22Rv1 (cell line): ENCODE data around the gene RAP1GAP.

ENCODE experiments used
- H3K27ac ChIP-seq: fragments of 450-650 bp; 2 replicates; pipeline ENCODE4 v1.5.1; 2017
- ZFX ChIP-seq: fragments of 450-650 bp; IDR thresholded peaks from 2 replicates; pipeline ENCODE4 v1.6.1; 2017; ENCODE audit warnings: antibody characterized with exemption, borderline replicate concordance
- TF ChIP-seq, protein P1 (sequence below): fragments of 450-650 bp; IDR thresholded peaks from 2 replicates; pipeline ENCODE4 v1.5.1; 2017; ENCODE audit warnings: mild to moderate bottlenecking

The RAP1GAP gene

GRCh38 chr1:21604208-21604957 is 64.8 kb downstream of the RAP1GAP start:
- H3K27ac ChIP-seq = no peak overlapping the region
- TF ChIP-seq ZFX = no peak

DNA sequence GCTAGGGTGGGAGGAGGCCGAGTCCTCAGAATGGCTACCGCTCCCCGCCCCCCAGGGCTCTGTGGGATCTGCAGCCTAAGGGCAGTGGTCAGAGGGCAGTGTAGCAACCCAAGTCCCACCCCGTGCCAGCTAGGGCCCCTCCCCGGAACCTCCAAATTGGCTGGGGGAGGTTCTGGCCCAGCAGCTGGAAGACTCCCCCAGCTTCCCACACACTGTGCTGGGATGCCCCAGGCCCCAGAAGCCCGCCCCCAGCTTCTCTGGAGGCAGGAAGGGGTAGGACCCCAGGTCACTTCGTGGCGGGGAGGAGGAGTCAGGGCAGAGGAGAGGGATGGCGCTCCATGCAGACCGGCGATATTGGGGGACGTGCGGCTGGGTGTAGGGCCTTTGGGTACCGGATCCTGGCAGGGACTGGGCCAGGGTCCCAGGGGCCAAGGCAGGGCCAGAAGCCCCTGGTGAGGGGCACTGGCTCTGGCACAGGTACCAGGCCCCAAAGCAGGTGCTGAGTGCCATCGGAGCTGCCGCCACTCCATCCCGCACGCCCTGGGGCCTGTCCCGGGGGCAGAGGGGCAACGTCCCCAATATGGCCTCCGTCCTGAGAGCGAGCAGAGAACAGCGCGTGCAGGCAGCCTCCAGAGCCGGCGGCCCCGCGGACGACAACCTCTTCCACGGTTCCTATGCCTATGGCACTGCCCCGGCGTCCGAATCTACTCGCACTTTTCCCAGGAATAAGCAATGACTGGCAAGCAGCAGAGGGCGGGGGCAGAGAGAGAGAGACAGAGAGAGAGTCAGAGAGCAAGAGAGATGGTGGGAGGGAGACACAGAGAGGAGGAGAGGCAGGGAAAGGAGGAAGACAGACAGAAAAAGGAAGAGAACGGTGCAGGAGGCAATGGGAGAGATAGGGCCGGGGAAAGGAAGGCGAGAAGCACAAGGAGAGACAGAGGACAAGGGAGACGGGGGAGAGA is 65.7 kb downstream of the RAP1GAP start:
- TF ChIP-seq, protein P1, sequence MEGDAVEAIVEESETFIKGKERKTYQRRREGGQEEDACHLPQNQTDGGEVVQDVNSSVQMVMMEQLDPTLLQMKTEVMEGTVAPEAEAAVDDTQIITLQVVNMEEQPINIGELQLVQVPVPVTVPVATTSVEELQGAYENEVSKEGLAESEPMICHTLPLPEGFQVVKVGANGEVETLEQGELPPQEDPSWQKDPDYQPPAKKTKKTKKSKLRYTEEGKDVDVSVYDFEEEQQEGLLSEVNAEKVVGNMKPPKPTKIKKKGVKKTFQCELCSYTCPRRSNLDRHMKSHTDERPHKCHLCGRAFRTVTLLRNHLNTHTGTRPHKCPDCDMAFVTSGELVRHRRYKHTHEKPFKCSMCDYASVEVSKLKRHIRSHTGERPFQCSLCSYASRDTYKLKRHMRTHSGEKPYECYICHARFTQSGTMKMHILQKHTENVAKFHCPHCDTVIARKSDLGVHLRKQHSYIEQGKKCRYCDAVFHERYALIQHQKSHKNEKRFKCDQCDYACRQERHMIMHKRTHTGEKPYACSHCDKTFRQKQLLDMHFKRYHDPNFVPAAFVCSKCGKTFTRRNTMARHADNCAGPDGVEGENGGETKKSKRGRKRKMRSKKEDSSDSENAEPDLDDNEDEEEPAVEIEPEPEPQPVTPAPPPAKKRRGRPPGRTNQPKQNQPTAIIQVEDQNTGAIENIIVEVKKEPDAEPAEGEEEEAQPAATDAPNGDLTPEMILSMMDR = no peak
- TF ChIP-seq ZFX = no peak

GRCh38 chr1:21601278-21602048 is 67.7 kb downstream of the RAP1GAP start:
- TF ChIP-seq, protein P1 = no peak
- no peak for TF ChIP-seq ZFX
- no peak overlapping the region for H3K27ac ChIP-seq

More for the DNA sequence above, 65.7 kb downstream of the RAP1GAP start:
- no peak overlapping the region for H3K27ac ChIP-seq

GRCh38 chr1:21599402-21599801 is 69.8 kb downstream of the RAP1GAP start:
- TF ChIP-seq, protein P1 = no peak
- no peak for TF ChIP-seq ZFX

DNA sequence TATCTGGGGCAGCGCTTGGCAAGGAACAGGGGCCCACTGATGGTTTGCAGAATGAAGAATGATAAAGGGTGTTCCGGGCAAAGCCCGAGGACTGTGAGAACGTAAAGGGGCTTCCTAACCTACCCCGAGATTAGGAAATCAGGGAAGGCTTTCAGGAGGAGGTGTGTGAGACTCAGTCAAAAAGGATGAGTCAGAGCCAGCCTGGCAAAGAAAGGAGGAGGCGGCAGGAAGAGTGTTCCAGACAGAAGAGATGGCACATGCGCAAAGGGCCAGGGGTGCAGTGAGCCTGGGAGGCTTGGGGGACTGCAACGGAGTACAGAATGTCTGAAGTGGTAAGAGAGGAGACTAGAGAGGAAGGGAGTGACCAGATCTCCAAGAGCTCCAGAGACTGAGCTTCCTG is 70.3 kb downstream of the RAP1GAP start:
- H3K27ac ChIP-seq = no peak overlapping the region
- TF ChIP-seq, protein P1 = no peak

More at GRCh38 chr1:21599402-21599801, 69.8 kb downstream of the RAP1GAP start:
- H3K27ac ChIP-seq = no peak overlapping the region

- no peak overlapping the region for H3K27ac ChIP-seq
- no peak for TF ChIP-seq ZFX
- TF ChIP-seq, protein P1 = no peak
Measured at GRCh38 chr1:21598417-21598816, 70.7 kb downstream of the RAP1GAP start.

GRCh38 chr1:21597753-21598152 is 71.4 kb downstream of the RAP1GAP start:
- TF ChIP-seq, protein P1 = no peak
- no peak for TF ChIP-seq ZFX
- H3K27ac ChIP-seq = no peak overlapping the region
